Breast epithelium (tissue), 4 donors: ENCODE measurements around the gene PKLR. TPM values are rescaled to one million over a fixed set of nuclear protein-coding genes. Genes with fewer than 3 reads are reported as not detected.
A peak's percentile ranks its signal among the peaks of the same experiment; 100 is the strongest.

Source experiments
- DNase-seq, 2 donors: peaks; one replicate each; pipeline ENCODE4 v3.0.0-alpha.2; 2019; ENCODE audit warnings: low spot score in 2 of 2
- H3K27ac ChIP-seq, 2 donors: fragments of 200-600 bp; sonication (generic) in 1 of 2; one replicate each; pipeline ENCODE4 v1.5.1; 2016 to 2019; ENCODE audit warnings: mild to moderate bottlenecking in 1 of 2
- H3K27me3 ChIP-seq, 2 donors: fragments of 200-600 bp; sonication (generic) in 1 of 2; one replicate each; pipeline versions ENCODE4 v1.5.1 to v1.6.0; 2017 to 2019; ENCODE audit warnings: control low read depth in 1 of 2, mild to moderate bottlenecking in 1 of 2
- H3K36me3 ChIP-seq: fragments of 200-600 bp; one replicate; pipeline ENCODE4 v1.5.1; 2019
- H3K4me1 ChIP-seq, 2 donors: fragments of 200-600 bp; sonication (generic); one replicate each; pipeline ENCODE4 v1.5.1; 2016 to 2019; ENCODE audit warnings: control low read depth in 1 of 2
- H3K4me3 ChIP-seq, 3 donors: fragments of 200-600 bp; sonication (generic); 1 replicate in 2 of 3; 2 replicates in 1 of 3; pipeline ENCODE4 v1.5.1; 2016 to 2019; ENCODE audit warnings: mild to moderate bottlenecking in 3 of 3, moderate library complexity in 2 of 3
- H3K9me3 ChIP-seq, 2 donors: fragments of 200-600 bp; sonication (generic) in 1 of 2; one replicate each; pipeline ENCODE4 v1.5.1; 2016 to 2019; ENCODE audit warnings: control low read depth in 1 of 2
- CTCF ChIP-seq, 3 donors: fragments of 450-650 bp; IDR thresholded peaks; one replicate each; pipeline ENCODE4 v1.5.1; 2016 to 2017; ENCODE audit warnings: antibody characterized with exemption in 3 of 3, mild to moderate bottlenecking in 3 of 3, moderate library complexity in 3 of 3
- POLR2A ChIP-seq: fragments of 450-650 bp; IDR thresholded peaks from one replicate; pipeline ENCODE4 v1.6.1; 2016; ENCODE audit warnings: antibody characterized with exemption, mild to moderate bottlenecking, moderate library complexity
- POLR2AphosphoS5 ChIP-seq, 3 donors: sonication (generic); formaldehyde crosslinking; IDR thresholded peaks; one replicate each; pipeline ENCODE4 v1.6.1; 2017; ENCODE audit warnings: antibody characterized with exemption in 3 of 3
- intact Hi-C: fragments of 100-400 bp; cut with DNase I; formaldehyde crosslinking; loops from one replicate; pipeline ENCODE4 v1.15.1; 2023; ENCODE audit warnings: low total_unique reads
- total RNA-seq, 3 donors: library from RNA; depleted of rRNA; stranded (reverse); fragments of >200 nt; gene quantifications; one replicate each; pipeline ENCODE4 v1.1.0, GENCODE V29; 2016

Gene PKLR
- total RNA-seq, 3 donors from 2014 or later = 0.33 TPM; not detected in 2

- no peak for DNase-seq
- Histone ChIP-seq H3K36me3 (peaks cover 15% of the 10 kb centered on the region), H3K27ac (peak overlapping the region; percentile 80 to 88), H3K9me3 (no peaks in the 10 kb centered on the region), H3K4me1 (peaks cover 5 to 9% of the 10 kb centered on the region in 2 donors), H3K4me3 (no peak overlapping the region), H3K27me3 (no peaks in the 10 kb centered on the region)
- TF ChIP-seq POLR2AphosphoS5 (IDR thresholded peaks at IDR 0.05) = no peak
- no peak for TF ChIP-seq CTCF (IDR thresholded peaks at IDR 0.05)
- no peak for TF ChIP-seq POLR2A
- intact Hi-C loops = no loop called here
Measured at GRCh38 chr1:155263067-155263466, 38.2 kb downstream of the PKLR start.

- Histone ChIP-seq H3K4me3 (peak within 1 kb of the TSS; percentile 52 to 76 (median 76)), H3K36me3 (peaks cover 11% of the 10 kb centered on the region), H3K27ac (peak within 1 kb of the TSS; percentile 80 to 88), H3K9me3 (no peaks in the 10 kb centered on the region), H3K4me1 (peaks cover 5 to 9% of the 10 kb centered on the region in 2 donors), H3K27me3 (no peaks in the 10 kb centered on the region)
- intact Hi-C loops = no loop called here
- TF ChIP-seq CTCF (IDR thresholded peaks at IDR 0.05) (no peak), POLR2AphosphoS5 (IDR thresholded peaks at IDR 0.05) (peak; percentile 78 to 91 (median 86)), POLR2A (peak; percentile 32)
- DNase-seq = peak; percentile 94 to 97
Measured at GRCh38 chr1:155261852-155262673, 39.2 kb downstream of the PKLR start, which contains the start of gene SCAMP3. Gene SCAMP3, minus strand, starts transcription at chr1:155262360. Its CDS starts 209 bp downstream, at chr1:155262151.

GRCh38 chr1:155261493-155261851 lies 39.8 kb downstream of the PKLR start:
- TF ChIP-seq POLR2AphosphoS5 (IDR thresholded peaks at IDR 0.05) (no peak), POLR2A (no peak), CTCF (IDR thresholded peaks at IDR 0.05) (no peak)
- Histone ChIP-seq H3K27ac (peak overlapping the region; percentile 80 to 88), H3K36me3 (peaks cover 11% of the 10 kb centered on the region), H3K9me3 (no peaks in the 10 kb centered on the region), H3K4me1 (peaks cover 5 to 9% of the 10 kb centered on the region in 2 donors), H3K27me3 (no peaks in the 10 kb centered on the region), H3K4me3 (peak overlapping the region; percentile 52 to 76 (median 76))
- intact Hi-C loops = no loop called here
- DNase-seq = no peak

GRCh38 chr1:155260276-155260675 lies 41.0 kb downstream of the PKLR start:
- H3K4me3 ChIP-seq = no peak overlapping the region
- intact Hi-C loops = no loop called here
- H3K9me3 ChIP-seq = no peaks in the 10 kb centered on the region
- H3K27me3 ChIP-seq = no peaks in the 10 kb centered on the region
- H3K36me3 ChIP-seq = peaks cover 4% of the 10 kb centered on the region
- no peak overlapping the region for H3K27ac ChIP-seq
- H3K4me1 ChIP-seq = peaks cover 5 to 9% of the 10 kb centered on the region in 2 donors
- TF ChIP-seq POLR2A = no peak
- no peak for TF ChIP-seq CTCF (IDR thresholded peaks at IDR 0.05)
- TF ChIP-seq POLR2AphosphoS5 (IDR thresholded peaks at IDR 0.05) = no peak
- no peak for DNase-seq

- peaks cover 4% of the 10 kb centered on the region for H3K36me3 ChIP-seq
- peaks cover 8 to 14% of the 10 kb centered on the region in 2 donors for H3K4me1 ChIP-seq
- intact Hi-C loops = no loop called here
- H3K27me3 ChIP-seq = no peaks in the 10 kb centered on the region
- peak overlapping the region; percentile 78 to 97 (median 95) for H3K4me3 ChIP-seq
- TF ChIP-seq POLR2A (no peak), POLR2AphosphoS5 (IDR thresholded peaks at IDR 0.05) (no peak), CTCF (IDR thresholded peaks at IDR 0.05) (no peak)
- H3K9me3 ChIP-seq = no peaks in the 10 kb centered on the region
- DNase-seq = no peak
- H3K27ac ChIP-seq = peak overlapping the region; percentile 96
Measured at GRCh38 chr1:155256058-155256852, 45.0 kb downstream of the PKLR start.
